NCI-H1105 treated with DMSO at 0.1 percent for 48 hours (cell line): ENCODE data around the gene MISP3.

Experiments
- DNase-seq: peaks from one replicate; lab custom pipeline; 2025; lab: John Stamatoyannopoulos, UW

The MISP3 gene

DNA sequence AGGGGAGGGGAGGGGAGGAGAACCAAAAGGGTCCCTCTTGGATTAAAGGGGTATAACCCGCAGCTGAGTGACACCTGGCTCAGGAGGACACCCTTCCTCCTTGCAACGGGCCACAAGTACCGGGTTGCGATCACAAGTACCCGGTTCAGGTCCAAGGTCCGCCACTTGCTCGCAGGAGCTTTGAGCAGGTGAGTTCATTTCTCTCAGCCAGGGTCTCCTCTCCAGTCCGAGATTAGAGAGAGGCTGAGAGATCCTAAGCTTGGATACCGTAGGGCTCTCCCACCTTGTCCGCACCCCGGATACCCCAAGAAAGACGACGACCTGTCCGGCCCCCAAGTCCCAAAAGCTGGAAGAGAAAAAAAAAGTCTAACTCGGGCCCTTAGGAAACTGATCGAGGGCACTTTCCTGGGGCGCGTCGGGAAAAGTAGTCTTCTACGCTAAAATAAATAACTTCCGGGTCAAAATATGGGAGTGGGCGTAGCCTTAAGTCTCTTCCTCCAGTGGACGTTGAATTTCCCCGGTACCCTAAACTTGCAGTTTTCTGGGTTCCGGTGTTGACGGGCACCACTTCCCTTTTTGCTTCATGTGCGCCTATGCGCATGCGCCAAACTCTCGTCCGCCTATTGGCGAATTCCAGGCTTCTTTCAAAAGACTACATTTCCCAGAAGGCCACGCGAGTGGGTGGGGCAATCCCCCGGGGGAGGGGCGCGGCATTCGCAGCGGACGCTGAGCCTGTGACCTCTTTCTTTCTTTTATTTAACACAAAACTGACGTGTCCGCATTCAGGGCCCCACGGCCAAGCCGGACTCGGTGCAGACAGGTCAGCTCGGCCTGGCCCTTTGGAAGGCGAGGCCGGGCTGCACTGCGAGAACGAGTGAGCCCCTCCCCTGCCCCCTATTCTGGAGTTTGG, 8.6 kb downstream of the MISP3 start:
- peak; percentile 100 for DNase-seq

- DNase-seq: no peak
Measured at GRCh38 chr19:14081797-14082674, 9.4 kb downstream of the MISP3 start.

GRCh38 chr19:14082675-14082960, 10.0 kb downstream of the MISP3 start:
- DNase-seq: no peak

DNA sequence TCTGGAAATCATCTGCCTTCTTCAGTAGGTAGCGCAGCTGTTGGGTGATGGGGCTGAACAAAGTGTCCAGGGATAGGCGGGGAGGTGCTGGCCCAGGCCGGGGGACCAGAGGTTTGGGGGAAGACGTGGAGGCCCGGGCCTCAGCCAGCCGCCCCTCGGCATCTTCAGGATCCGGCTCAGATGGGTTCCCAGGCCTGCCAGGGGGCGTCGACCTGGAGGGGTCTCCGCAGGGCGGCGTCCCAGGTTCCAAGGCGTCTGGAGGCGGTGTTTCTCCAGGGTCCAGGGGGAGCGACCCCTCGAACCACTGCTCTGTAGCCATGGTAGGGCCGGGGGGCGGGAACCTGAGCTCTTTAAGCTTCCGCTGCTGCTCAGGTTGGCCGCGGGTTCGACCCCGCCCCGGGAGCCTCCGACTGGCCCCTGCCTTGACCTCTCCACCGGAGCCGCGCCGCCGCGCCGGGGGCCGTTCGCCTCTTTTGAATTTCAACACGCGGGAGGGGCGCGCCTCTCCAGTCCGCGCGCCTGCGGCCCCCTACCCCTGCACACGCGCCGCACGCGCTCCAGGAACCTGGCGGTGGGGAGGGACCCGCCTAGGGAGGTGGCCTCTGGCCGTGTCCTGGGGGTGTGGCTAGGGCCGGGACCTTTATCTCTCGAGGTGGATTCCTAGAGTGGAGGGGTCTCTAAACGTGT, 12.9 kb downstream of the MISP3 start, which contains the start of gene C19orf67:
TSS of gene C19orf67 (minus strand) at position 475 of the 687 bp plus-strand sequence. CDS start at position 319, 156 bp downstream.
- DNase-seq: no peak

GRCh38 chr19:14086098-14086497, 13.5 kb downstream of the MISP3 start:
- no peak for DNase-seq

GRCh38 chr19:14088634-14089411, 16.2 kb downstream of the MISP3 start:
- DNase-seq: no peak

- no peak for DNase-seq
Measured at GRCh38 chr19:14089412-14089661, 16.8 kb downstream of the MISP3 start.

GRCh38 chr19:14089662-14090508, 17.3 kb downstream of the MISP3 start:
- peak; percentile 32 for DNase-seq

- DNase-seq: peak; percentile 72
Measured at GRCh38 chr19:14090509-14091080, 18.0 kb downstream of the MISP3 start, which contains the start of gene SAMD1. Gene SAMD1 (minus strand): TSS chr19:14090751.

DNA sequence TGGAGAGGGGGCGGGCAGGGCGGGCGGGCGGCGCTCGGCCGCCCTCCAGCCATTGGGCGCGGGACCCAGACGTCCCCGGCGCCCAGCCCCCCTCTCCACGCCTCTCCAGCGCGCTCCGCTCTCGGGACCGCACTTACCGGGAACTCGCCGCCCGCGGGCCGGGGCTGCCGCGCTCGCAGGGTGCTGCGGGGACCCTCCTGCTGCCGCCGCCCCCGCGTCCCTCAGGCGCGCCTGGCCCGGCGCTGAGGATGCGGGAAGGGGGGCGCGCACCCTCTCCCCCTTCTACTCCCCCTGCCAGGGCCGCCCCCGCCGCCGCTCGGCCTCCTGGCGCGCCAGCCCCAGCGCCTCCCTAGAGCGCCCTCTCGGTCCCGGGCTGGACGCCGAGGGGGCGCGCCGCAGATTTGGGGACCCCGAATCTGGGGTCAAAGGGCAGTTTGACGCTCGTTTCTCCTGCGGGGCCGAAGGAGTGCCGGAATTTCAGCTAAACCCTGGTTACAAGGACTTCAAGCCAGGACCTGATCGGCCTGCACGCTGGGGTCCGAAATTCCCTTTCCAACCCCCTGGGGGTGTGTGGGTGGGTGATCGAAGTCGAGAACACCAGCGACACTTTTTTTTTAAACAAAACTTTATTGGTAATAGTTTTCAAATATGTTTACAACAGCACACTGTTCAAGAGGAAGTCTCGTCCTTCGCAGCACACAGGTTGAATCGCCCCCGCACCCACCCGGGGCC, 18.7 kb downstream of the MISP3 start:
- DNase-seq: peak; percentile 72

- DNase-seq: peak; percentile 23
Measured at GRCh38 chr19:14091813-14092462, 19.4 kb downstream of the MISP3 start.

GRCh38 chr19:14093117-14093823, 20.7 kb downstream of the MISP3 start:
- DNase-seq: no peak

- no peak for DNase-seq
Measured at GRCh38 chr19:14094854-14095253, 22.3 kb downstream of the MISP3 start.

DNA sequence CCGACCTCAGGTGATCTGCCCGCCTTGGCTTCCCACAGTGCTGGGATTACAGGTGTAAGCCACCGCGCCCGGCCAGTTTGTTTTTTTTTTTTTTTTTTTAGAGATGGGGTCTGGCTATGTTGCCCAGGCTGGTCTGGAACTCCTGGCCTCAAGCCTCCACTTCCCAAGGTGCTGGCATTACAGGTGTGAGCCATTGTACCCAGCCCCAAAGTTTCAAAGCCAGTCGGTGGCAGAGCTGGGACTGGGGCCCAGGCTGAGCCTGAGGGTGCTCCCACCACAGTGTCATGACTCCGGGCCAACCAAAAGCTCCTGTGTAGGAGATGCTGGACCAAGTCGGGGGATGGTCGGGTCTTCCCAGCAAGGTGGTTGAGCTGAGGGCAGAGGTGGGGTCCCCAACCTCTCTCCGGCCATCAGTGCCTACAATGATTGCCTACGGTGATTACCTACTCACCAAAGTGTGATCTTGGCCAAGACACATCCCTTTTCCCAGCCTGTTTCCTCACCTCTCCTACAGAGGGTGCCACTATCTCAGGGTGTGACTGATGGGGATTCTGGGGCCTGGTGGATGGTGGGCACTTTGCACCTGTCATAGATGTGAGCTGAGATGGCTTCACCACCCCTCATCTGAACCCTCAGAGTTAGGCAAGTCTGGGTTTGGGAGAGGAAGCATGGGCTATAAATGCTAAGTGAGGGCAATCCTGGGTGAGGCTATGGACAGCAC, 23.8 kb downstream of the MISP3 start:
- no peak for DNase-seq

- no peak for DNase-seq
Measured at GRCh38 chr19:14097532-14098151, 25.1 kb downstream of the MISP3 start.

GRCh38 chr19:14101003-14101545, 28.5 kb downstream of the MISP3 start:
- no peak for DNase-seq

- no peak for DNase-seq
Measured at GRCh38 chr19:14102102-14102696, 29.6 kb downstream of the MISP3 start.
